Measurements from ENCODE around the gene DPH1. TPM values are rescaled to one million over a fixed set of nuclear protein-coding genes. Genes with fewer than 3 reads are reported as not detected.

Gene DPH1
- total RNA-seq, 2 donors from 2014 or later, result 31.2 to 35.1 TPM

- intact Hi-C loops (cut with DNase I, micrococcal nuclease), result loop anchor here in 1 of 2 donors (2.0 kb wide), 1 partner anchor 189 kb away; no protein-coding TSS in a partner anchor
- peak in 1 of 2 donors; percentile 54 for DNase-seq
- ATAC-seq, result no peak
Observed at GRCh38 chr17:2055292-2056205, 25.6 kb downstream of the DPH1 start.

DNA sequence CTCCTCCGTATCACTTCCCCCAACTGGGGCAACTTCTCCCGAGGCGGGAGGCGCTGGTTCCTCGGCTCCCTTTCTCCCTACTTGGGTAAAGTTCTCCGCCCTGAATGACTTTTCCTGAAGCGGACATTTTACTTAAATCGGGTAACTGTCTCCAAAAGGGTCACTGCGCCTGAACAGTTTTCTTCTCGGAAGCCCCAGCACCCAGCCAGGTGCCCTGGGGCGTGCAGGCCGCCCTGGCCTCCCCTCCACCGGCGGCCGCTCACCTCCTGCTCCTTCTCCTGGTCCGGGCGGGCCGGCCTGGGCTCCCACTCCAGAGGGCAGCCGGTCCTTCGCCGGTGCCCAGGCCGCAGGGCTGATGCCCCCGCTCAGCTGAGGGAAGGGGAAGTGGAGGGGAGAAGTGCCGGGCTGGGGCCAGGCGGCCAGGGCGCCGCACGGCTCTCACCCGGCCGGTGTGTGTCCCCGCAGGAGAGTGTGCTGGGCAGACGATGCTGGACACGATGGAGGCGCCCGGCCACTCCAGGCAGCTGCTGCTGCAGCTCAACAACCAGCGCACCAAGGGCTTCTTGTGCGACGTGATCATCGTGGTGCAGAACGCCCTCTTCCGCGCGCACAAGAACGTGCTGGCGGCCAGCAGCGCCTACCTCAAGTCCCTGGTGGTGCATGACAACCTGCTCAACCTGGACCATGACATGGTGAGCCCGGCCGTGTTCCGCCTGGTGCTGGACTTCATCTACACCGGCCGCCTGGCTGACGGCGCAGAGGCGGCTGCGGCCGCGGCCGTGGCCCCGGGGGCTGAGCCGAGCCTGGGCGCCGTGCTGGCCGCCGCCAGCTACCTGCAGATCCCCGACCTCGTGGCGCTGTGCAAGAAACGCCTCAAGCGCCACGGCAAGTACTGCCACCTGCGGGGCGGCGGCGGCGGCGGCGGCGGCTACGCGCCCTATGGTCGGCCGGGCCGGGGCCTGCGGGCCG, 26.5 kb downstream of the DPH1 start:
- ATAC-seq (peak; percentile 28), DNase-seq (peak in 1 of 2 donors; percentile 58)
- intact Hi-C loops (cut with DNase I, micrococcal nuclease), result no loop called here

DNA sequence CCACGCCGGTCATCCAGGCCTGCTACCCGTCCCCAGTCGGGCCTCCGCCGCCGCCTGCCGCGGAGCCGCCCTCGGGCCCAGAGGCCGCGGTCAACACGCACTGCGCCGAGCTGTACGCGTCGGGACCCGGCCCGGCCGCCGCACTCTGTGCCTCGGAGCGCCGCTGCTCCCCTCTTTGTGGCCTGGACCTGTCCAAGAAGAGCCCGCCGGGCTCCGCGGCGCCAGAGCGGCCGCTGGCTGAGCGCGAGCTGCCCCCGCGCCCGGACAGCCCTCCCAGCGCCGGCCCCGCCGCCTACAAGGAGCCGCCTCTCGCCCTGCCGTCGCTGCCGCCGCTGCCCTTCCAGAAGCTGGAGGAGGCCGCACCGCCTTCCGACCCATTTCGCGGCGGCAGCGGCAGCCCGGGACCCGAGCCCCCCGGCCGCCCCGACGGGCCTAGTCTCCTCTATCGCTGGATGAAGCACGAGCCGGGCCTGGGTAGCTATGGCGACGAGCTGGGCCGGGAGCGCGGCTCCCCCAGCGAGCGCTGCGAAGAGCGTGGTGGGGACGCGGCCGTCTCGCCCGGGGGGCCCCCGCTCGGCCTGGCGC, 27.3 kb downstream of the DPH1 start:
- ATAC-seq, result no peak
- intact Hi-C loops (cut with DNase I, micrococcal nuclease), result no loop called here

DNA sequence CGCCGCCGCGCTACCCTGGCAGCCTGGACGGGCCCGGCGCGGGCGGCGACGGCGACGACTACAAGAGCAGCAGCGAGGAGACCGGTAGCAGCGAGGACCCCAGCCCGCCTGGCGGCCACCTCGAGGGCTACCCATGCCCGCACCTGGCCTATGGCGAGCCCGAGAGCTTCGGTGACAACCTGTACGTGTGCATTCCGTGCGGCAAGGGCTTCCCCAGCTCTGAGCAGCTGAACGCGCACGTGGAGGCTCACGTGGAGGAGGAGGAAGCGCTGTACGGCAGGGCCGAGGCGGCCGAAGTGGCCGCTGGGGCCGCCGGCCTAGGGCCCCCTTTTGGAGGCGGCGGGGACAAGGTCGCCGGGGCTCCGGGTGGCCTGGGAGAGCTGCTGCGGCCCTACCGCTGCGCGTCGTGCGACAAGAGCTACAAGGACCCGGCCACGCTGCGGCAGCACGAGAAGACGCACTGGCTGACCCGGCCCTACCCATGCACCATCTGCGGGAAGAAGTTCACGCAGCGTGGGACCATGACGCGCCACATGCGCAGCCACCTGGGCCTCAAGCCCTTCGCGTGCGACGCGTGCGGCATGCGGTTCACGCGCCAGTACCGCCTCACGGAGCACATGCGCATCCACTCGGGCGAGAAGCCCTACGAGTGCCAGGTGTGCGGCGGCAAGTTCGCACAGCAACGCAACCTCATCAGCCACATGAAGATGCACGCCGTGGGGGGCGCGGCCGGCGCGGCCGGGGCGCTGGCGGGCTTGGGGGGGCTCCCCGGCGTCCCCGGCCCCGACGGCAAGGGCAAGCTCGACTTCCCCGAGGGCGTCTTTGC, 28.0 kb downstream of the DPH1 start:
- no peak for DNase-seq
- intact Hi-C loops (cut with DNase I, micrococcal nuclease), result no loop called here

More for the DNA sequence above, 27.3 kb downstream of the DPH1 start:
- DNase-seq, result no peak

GRCh38 chr17:2058586-2059546, 28.9 kb downstream of the DPH1 start:
- ATAC-seq, result peak; percentile 71
- peak; percentile 69 to 89 for DNase-seq
- intact Hi-C loops (cut with DNase I, micrococcal nuclease), result no loop called here

More for the DNA sequence above, 28.0 kb downstream of the DPH1 start:
- ATAC-seq, result no peak

DNA sequence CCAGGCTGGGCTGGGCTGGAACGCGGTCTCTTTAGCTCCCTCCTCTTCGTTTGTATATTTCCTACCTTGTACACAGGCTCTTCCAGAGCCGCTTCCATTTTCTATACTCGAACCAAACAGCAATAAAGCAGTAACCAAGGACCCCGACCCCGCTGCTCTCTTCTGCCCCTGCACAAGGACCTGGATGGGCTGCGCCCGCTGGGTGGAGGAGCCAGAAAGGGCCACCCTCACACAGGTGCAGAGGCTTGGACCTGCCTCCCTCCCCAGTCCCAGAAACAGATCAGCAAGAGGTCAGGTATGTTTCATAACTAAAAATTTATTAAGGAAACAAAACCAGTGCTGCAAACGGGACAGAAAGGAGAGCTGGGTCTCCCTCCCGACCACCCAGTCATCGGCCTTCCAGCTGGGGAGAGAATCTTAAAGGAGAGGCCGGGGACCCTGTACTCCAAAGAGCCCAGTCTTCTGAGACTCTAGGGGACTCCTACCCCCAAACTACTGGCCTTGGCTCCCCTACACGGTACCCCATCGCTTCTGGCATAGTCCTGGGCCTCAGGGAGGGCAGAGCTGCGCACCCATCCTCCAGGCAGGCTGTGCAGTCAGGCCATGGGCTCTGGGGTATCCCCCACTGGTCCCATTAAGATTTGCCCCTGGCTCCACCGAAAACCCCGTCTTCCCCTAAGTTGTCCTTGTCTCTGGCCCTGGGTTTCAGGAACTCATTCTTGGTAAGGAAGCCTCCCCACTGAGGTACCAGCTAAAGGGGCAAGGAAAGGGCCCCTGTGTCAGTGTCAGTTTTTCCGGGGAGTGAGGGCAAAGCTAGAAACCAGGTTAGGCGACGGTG, 29.8 kb downstream of the DPH1 start:
- DNase-seq, result no peak
- no peak for ATAC-seq
- intact Hi-C loops (cut with DNase I, micrococcal nuclease), result loop anchor here in 1 of 2 donors (5.0 kb wide), 1 partner anchor 173 kb away; no protein-coding TSS in a partner anchor

DNA sequence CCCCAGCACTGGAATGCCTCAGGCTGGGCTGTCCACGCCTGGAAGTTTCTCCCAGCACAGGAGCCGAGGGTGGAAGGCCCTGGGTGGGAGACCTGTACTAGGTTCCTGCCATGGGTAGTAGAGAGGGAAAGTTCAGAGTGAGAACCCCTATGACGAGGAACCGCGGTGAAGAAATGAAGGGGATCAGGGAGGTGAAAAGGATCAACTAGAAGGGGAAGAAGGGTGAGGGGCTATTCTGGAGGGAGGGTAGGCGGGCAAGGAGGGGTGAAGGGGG, 30.4 kb downstream of the DPH1 start:
- ATAC-seq, result no peak
- peak in 1 of 2 donors; percentile 5 for DNase-seq
- intact Hi-C loops (cut with DNase I, micrococcal nuclease), result loop anchor here in 1 of 2 donors (5.0 kb wide), 1 partner anchor 172 kb away; no protein-coding TSS in a partner anchor

DNA sequence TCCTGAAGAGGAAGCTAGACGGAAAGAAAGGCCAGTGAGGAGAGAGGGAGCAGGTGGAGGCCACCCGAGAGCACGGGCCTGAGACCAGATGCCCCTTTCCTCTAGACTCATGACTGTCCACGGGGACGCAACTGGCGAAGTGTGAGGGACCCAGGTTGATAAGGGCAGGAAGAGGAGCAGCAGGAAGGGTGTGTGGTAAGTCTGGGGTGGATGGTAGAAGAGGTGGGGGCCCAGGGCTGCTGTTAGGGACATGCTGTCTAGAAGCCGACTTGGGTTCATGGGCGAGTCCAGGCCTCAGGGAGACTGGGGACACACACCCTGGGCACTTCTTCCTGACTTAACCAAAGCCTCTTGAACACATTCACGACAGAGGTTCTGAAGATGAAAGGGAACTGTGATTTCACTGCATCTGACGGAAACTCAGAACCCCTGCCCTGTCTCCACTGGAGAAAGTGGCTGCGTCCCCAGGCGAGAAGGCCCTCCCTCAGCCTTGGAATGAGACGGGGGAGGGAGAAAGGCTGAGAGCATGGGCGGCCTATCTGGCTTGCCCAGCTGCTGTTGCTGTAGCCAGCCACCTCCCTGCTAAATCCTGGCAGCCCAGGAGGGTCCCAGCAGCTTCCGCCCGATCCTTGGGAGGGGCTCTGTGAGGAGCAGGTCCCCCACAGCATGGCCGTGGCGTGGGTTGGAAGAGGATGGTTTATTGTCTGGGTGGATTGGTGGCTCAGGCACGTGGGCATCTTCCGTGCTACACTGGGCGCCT, 30.9 kb downstream of the DPH1 start:
- intact Hi-C loops (cut with DNase I, micrococcal nuclease), result loop anchor here in 1 of 2 donors (5.0 kb wide), 1 partner anchor 171 kb away; no protein-coding TSS in a partner anchor
- no peak for ATAC-seq
- peak in 1 of 2 donors; percentile 24 for DNase-seq

- intact Hi-C loops (cut with DNase I, micrococcal nuclease), result loop anchor here in 1 of 2 donors (5.0 kb wide), 1 partner anchor 171 kb away; no protein-coding TSS in a partner anchor
- DNase-seq (no peak), ATAC-seq (no peak)
Observed at GRCh38 chr17:2061441-2061958, 31.5 kb downstream of the DPH1 start.

DNA sequence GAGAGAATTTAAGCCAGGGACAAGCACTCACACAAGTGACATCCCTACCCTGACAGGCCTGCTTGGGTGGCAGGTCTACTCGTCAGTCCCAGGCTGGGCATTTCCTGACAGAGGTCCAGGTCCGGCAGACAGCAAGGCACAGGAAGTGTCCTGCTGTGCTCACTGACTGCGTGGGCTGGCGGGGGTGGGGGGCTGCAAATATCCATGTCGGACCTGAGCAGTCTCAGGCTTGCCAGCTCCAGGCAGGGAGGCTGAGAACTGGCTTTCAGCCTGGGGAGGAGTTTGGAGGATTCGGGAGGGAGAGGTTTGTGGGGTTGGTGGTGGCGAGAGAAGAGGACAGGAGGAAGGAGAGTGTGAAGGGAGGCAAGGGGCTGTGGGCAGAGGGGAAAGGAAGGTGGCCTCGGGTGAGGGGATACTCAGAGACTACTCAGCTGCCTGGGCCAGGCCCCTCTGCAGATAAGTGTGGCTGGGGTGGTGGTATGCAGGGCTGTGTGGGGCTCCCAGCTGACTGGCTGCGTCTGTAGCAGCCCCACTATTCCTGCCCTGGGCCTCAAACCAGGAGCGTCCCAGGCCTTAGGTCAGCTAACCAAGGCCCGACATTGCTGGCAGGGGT, 32.7 kb downstream of the DPH1 start:
- no peak for ATAC-seq
- peak in 1 of 2 donors; percentile 10 for DNase-seq
- intact Hi-C loops (cut with DNase I, micrococcal nuclease), result loop anchor here in 1 of 2 donors (5.0 kb wide), 1 partner anchor 170 kb away; no protein-coding TSS in a partner anchor

- peak in 1 of 2 donors; percentile 28 for DNase-seq
- intact Hi-C loops (cut with DNase I, micrococcal nuclease), result loop anchor here in 1 of 2 donors (5.0 kb wide), 1 partner anchor 169 kb away; no protein-coding TSS in a partner anchor
- no peak for ATAC-seq
Observed at GRCh38 chr17:2063261-2064146, 33.6 kb downstream of the DPH1 start.

DNA sequence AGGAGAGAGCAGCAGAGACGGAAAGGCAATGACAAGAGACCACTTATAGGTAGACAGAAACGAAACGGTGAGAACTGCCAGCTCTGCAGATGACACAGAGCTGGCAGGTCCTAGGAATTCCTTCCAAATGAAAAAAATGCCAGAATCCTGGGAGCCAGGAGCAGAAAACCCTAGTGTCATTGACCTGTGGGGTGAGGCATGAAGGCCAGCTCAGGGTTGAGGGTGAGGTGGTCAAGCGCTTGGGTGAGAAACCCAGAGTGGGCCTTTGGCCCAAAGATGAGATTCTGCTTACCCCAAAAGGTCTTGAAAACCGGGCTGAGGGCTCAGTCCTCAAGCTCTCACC, 34.2 kb downstream of the DPH1 start:
- intact Hi-C loops (cut with DNase I, micrococcal nuclease), result loop anchor here in 1 of 2 donors (5.0 kb wide), 1 partner anchor 168 kb away; no protein-coding TSS in a partner anchor
- no peak for ATAC-seq
- no peak for DNase-seq

DNA sequence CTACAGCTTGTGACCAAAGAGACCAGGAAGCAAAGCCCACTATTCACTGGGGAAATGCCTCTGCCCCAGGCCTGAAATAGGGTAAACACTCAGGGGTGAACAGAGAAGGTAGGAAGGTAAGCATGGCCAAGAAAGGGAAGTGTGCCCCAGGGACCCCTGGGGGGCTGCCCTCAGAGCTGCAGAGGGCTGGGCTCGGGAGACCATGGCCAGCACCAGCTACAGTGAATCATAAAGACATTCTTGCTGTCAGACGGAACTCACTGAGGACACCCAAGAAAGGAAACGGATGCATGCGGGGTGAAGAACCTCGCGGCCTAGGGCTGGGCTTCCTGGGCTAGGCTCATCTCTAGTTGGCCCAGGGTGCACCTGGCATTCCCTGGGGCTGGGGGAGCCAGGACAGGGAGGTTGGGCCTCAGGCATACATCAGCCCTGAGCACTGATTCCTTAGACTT, 34.6 kb downstream of the DPH1 start:
- DNase-seq (peak in 1 of 2 donors; percentile 11), ATAC-seq (peak; percentile 6)
- intact Hi-C loops (cut with DNase I, micrococcal nuclease), result loop anchor here in 1 of 2 donors (5.0 kb wide), 1 partner anchor 168 kb away; no protein-coding TSS in a partner anchor
